Calu3 (cell line): ENCODE results near the gene ITPR2. TPM values are rescaled to one million over a fixed set of nuclear protein-coding genes. Genes with fewer than 3 reads are reported as not detected.

ENCODE experiments used
- BruUV-seq: library from RNA; stranded (reverse); fragments of 400-500 nt; replicated peaks from 2 replicates; lab custom pipeline; 2021; lab: Mats Ljungman, UMichigan
- CTCF ChIA-PET: fragments of 300-600 bp; sonication (Branson Sonifier 250); formaldehyde crosslinking; loops from one replicate; lab custom pipeline; 2022; ENCODE audit warnings: antibody characterized with exemption; lab: Charles Lee
- DNase-seq: peaks from one replicate; pipeline ENCODE4 v3.0.0; 2022
- H3K27ac Mint-ChIP-seq: one replicate; pipeline ENCODE4 v1.8.0; 2022; ENCODE audit warnings: mixed read lengths; ENCODE audit not compliant: unreplicated experiment
- H3K27me3 Mint-ChIP-seq: one replicate; pipeline ENCODE4 v1.8.0; 2022; ENCODE audit warnings: mixed read lengths; ENCODE audit not compliant: unreplicated experiment
- H3K36me3 Mint-ChIP-seq: one replicate; pipeline ENCODE4 v1.8.0; 2022; ENCODE audit warnings: mild to moderate bottlenecking, moderate library complexity, mixed read lengths; ENCODE audit not compliant: insufficient read depth, unreplicated experiment
- H3K4me1 Mint-ChIP-seq: one replicate; pipeline ENCODE4 v1.8.0; 2022; ENCODE audit warnings: mild to moderate bottlenecking, low read depth, mixed read lengths; ENCODE audit not compliant: unreplicated experiment
- H3K4me3 Mint-ChIP-seq: one replicate; pipeline ENCODE4 v1.8.0; 2022; ENCODE audit warnings: mild to moderate bottlenecking, low read depth, moderate library complexity, mixed read lengths; ENCODE audit not compliant: unreplicated experiment
- H3K9me3 Mint-ChIP-seq: one replicate; pipeline ENCODE4 v1.8.0; 2022; ENCODE audit warnings: low read depth, mixed read lengths; ENCODE audit not compliant: unreplicated experiment
- CTCF ChIP-seq: fragments of 200-600 bp; IDR thresholded peaks from one replicate; pipeline ENCODE4 v1.8.0; 2022; ENCODE audit warnings: antibody characterized with exemption; ENCODE audit not compliant: unreplicated experiment
- intact Hi-C: fragments of 100-400 bp; cut with micrococcal nuclease; formaldehyde crosslinking; loops from one replicate; pipeline ENCODE4 v1.10.0; 2022; ENCODE audit not compliant: unreplicated experiment
- total RNA-seq: library from RNA; stranded (reverse); gene quantifications from 2 replicates; pipeline ENCODE4 v1.2.3, GENCODE V29; 2022

The ITPR2 gene
- total RNA-seq, 1 experiment from 2014 or later, result 2.5 TPM

- CTCF ChIA-PET, result no interaction called here
- no peak for DNase-seq
- no peaks in the 10 kb centered on the region for H3K36me3 Mint-ChIP-seq
- no TSS peak for BruUV-seq
- H3K9me3 Mint-ChIP-seq, result peaks cover 4% of the 10 kb centered on the region
- H3K27ac Mint-ChIP-seq, result no peak overlapping the region
- intact Hi-C loops, result no loop called here
- no peak overlapping the region for H3K4me3 Mint-ChIP-seq
- TF ChIP-seq CTCF, result no peak
- no peaks in the 10 kb centered on the region for H3K4me1 Mint-ChIP-seq
- H3K27me3 Mint-ChIP-seq, result peaks cover 14% of the 10 kb centered on the region
Observed at GRCh38 chr12:26460361-26460760, 372.6 kb downstream of the ITPR2 start.

- DNase-seq, result no peak
- Mint-ChIP-seq H3K4me3 (no peak overlapping the region), H3K9me3 (peaks cover 4% of the 10 kb centered on the region), H3K27ac (no peak overlapping the region), H3K27me3 (peaks cover 17% of the 10 kb centered on the region), H3K4me1 (no peaks in the 10 kb centered on the region), H3K36me3 (no peaks in the 10 kb centered on the region)
- CTCF ChIA-PET, result no interaction called here
- TF ChIP-seq CTCF, result no peak
- intact Hi-C loops, result no loop called here
- no TSS peak for BruUV-seq
Observed at GRCh38 chr12:26455936-26456574, 376.9 kb downstream of the ITPR2 start.

- CTCF ChIA-PET, result no interaction called here
- no peak for TF ChIP-seq CTCF
- DNase-seq, result no peak
- no peaks in the 10 kb centered on the region for H3K4me1 Mint-ChIP-seq
- H3K36me3 Mint-ChIP-seq, result no peaks in the 10 kb centered on the region
- BruUV-seq, result no TSS peak
- no peak overlapping the region for H3K27ac Mint-ChIP-seq
- peaks cover 4% of the 10 kb centered on the region for H3K9me3 Mint-ChIP-seq
- H3K27me3 Mint-ChIP-seq, result peaks cover 24% of the 10 kb centered on the region
- intact Hi-C loops, result loop anchor here (5.0 kb wide), 1 partner anchor 924 kb away; no protein-coding TSS in a partner anchor
- H3K4me3 Mint-ChIP-seq, result no peak overlapping the region
Observed at GRCh38 chr12:26453246-26453645, 379.7 kb downstream of the ITPR2 start.

- DNase-seq, result no peak
- TF ChIP-seq CTCF, result no peak
- intact Hi-C loops, result loop anchor here (5.0 kb wide), 1 partner anchor 925 kb away; no protein-coding TSS in a partner anchor
- CTCF ChIA-PET, result no interaction called here
- peaks cover 4% of the 10 kb centered on the region for H3K9me3 Mint-ChIP-seq
- H3K27me3 Mint-ChIP-seq, result peaks cover 24% of the 10 kb centered on the region
- no peak overlapping the region for H3K4me3 Mint-ChIP-seq
- BruUV-seq, result no TSS peak
- H3K36me3 Mint-ChIP-seq, result no peaks in the 10 kb centered on the region
- no peaks in the 10 kb centered on the region for H3K4me1 Mint-ChIP-seq
- no peak overlapping the region for H3K27ac Mint-ChIP-seq
Observed at GRCh38 chr12:26452511-26452910, 380.5 kb downstream of the ITPR2 start.
